HG02588 (cell line): Measurements from ENCODE around the gene MAST1.
A peak's percentile ranks its signal among the peaks of the same experiment; 100 is the strongest.
"Not testable (repeated sequence)": the region's sequence is repeated elsewhere in the genome, so short reads cannot be mapped to it uniquely, and the experiment has no call there.

Source experiments
- ATAC-seq: cut with Tn5 transposase; IDR thresholded peaks from one replicate; pipeline ENCODE4 v1.9.1; 2021; ENCODE audit warnings: mild to moderate bottlenecking, moderate library complexity; ENCODE audit not compliant: unreplicated experiment

MAST1 gene

GRCh38 chr19:12838886-12839756, 806 bp downstream of the MAST1 start:
- no peak for ATAC-seq

DNA sequence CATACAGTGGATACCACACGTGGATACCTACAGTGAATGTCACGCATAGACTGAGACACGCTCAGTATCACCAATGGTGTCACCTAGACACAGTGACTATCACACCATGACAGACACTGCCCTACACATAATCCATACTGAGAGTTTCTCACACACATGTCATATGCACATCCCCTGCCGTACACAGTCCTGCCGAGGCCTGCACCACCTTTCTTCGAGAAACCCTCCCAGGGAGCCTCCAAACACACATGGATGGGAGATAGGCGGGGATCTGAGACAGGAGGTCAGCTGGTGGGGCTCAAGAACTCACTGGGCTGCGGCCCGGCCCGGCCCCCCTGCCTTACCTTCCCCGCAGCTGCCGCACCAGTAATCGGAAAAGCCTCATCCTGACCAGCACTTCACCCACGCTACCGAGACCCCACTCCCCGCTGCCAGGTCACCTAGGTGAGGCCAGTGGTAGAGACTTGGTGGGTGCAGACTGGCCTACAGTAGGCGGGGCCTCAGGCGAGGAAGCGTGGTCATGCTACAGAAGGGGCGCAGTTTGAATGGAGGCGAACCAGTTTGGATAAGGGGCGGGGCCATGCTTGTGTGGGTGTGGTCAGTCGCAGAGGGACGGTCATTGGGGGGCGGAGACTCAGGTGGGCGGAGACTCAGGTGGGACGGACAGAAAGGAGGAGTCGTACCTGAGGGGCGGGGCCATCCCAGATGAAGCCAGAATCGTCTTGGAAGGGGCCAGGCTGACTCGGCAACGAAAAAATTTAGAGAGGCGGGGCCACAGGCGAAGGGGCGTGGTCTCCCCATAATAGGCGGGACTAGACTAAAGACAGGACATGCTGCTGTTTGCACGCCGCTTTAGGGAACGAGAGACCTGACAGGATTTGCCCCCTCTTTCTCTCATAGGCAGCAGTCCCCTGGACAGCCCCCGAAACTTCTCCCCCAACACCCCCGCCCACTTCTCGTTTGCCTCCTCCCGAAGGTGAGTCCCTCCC, 2.1 kb downstream of the MAST1 start:
- ATAC-seq = no peak

- ATAC-seq = no peak
Measured at GRCh38 chr19:12841094-12841493, 2.8 kb downstream of the MAST1 start.

- ATAC-seq = no peak
Measured at GRCh38 chr19:12842511-12842910, 4.2 kb downstream of the MAST1 start.

DNA sequence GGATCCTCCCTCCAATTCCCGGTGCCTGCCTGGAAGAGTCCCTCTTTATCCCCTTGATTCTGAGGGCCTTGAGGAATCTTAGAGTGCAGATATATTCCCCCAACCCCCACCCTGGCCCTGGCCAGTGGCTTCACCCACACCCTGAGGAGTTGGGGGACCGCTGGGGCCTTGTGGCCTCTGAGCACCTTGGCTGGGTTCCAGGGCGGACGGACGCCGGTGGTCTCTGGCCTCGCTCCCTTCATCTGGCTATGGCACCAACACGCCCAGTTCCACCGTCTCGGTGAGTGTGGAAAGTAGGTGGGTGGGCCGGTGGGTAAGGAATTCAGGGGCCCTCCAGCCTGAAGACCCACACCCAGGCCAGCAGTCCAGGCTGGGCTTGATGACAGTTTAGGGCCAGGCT, 5.0 kb downstream of the MAST1 start:
- ATAC-seq = no peak

- ATAC-seq = no peak
Measured at GRCh38 chr19:12843999-12844732, 5.9 kb downstream of the MAST1 start.

DNA sequence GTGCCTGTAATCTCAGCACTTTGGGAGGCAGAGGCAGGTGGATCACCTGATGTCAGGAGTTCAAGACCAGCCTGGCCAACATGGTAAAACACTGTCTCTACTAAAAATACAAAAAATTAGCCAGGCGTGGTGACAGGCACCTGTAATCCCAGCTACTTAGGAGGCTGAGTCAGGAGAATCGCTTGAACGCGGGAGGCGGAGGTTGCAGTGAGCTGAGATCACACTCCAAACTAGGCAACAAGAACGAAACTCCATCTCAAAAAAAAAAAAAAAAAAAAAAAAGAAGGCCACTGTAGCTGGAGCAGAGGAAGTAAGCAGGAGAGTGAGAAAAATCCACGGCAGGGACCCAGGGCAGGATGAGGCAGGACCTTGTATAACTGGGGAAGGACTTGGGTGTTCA, 8.3 kb downstream of the MAST1 start:
- not testable (repeated sequence) for ATAC-seq

- peak; percentile 63 for ATAC-seq
Measured at GRCh38 chr19:12847159-12848139, 9.1 kb downstream of the MAST1 start.

GRCh38 chr19:12856653-12857052, 18.3 kb downstream of the MAST1 start:
- ATAC-seq = no peak

DNA sequence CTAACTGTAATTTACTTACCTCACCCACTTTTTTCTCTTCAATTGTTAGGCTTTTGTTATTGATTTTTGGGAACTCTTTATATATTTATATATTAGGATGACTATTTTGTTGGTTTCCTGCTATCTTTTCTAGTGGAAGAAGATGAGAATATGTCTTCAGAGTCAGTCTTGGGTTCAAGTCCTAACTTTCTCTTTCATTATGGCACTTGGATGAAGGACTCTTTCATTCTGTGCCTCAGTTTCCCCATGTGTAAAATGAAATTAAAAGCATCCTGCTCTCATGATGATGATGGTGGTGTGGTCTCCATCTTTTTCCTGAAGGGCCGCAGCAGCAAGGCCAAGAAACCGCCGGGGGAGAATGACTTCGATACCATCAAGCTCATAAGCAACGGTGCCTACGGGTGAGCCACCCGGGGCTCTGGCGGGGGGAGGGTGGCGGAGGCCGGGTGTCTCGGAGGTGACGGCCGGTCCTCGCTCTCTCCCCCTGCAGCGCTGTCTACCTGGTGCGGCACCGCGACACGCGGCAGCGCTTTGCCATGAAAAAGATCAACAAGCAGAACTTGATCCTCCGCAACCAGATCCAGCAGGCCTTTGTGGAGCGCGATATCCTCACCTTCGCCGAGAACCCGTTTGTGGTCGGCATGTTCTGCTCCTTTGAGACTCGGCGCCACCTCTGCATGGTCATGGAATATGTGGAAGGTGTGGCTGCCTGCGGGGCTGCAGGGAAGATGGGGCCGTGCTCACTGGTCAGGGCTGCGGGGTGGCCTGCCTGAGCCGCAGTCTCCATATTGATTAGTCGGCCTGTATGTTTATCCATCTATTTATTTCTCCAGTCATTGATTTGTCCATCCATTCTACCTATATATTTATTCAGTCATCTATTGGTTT, 20.0 kb downstream of the MAST1 start:
- ATAC-seq = no peak

GRCh38 chr19:12859546-12859945, 21.2 kb downstream of the MAST1 start:
- ATAC-seq = no peak

GRCh38 chr19:12864143-12864542, 25.8 kb downstream of the MAST1 start:
- no peak for ATAC-seq

GRCh38 chr19:12864721-12865715, 26.7 kb downstream of the MAST1 start:
- ATAC-seq = no peak

DNA sequence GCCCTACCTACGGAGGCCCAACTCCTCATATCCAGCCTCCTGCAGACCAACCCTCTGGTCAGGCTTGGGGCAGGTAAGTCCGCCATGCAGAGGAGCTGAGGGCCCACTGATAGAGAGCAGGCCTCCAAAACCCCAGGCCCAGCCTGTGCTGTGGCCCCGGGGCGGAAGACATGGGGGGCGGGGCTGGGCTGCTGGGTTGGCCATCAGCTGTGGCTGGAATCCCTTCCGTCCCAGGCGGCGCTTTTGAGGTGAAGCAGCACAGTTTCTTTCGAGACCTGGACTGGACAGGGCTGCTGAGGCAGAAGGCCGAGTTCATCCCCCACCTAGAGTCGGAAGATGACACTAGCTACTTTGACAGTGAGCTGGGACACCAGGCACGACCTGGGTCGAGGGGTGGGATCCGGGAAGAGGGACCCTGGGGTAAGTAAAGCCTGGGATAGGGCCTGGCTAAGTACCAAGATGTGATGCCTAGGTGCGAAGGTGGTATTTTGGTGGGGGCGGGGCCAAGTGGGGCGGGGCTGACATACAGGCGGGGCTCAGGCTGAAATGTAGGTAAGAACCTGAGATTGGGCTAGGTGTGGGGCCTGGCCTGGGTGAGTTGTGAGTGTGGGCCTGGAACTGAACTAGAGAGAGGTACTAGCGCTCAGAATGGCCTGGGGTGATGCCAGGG, 27.6 kb downstream of the MAST1 start:
- ATAC-seq = no peak

- ATAC-seq = no peak
Measured at GRCh38 chr19:12866416-12867119, 28.3 kb downstream of the MAST1 start.
